GM12878 (cell line): ENCODE results near the gene OTOP3. TPM values are rescaled to one million over a fixed set of nuclear protein-coding genes. Genes with fewer than 3 reads are reported as not detected.

Source experiments
- ATAC-seq: fragments of 200-7000 bp; cut with Tn5 transposase; 3 replicates; pipeline ENCODE4 v1.9.1; 2020; ENCODE audit warnings: mild to moderate bottlenecking, moderate library complexity
- BruUV-seq: library from RNA; stranded (reverse); fragments of 400-500 nt; replicated peaks from 2 replicates; lab custom pipeline; 2021; lab: Mats Ljungman, UMichigan
- CTCF ChIA-PET: fragments of 300-600 bp; sonication (Branson Sonifier 250); formaldehyde crosslinking; extraction: SDS; loops from one replicate; lab custom pipeline; 2021; ENCODE audit warnings: inconsistent platforms; lab: Yijun Ruan, JAX
- POLR2A ChIA-PET: fragments of 350-600 bp; formaldehyde crosslinking; extraction: SDS; loops from one replicate; lab custom pipeline; 2021; ENCODE audit warnings: inconsistent platforms; lab: Charles Lee
- RAD21 ChIA-PET: fragments of 300-600 bp; sonication (Branson Sonifier 250); formaldehyde crosslinking; loops from one replicate; lab custom pipeline; 2023; ENCODE audit warnings: antibody characterized with exemption; ENCODE audit not compliant: unreplicated experiment; lab: Charles Lee
- SMC1A ChIA-PET: fragments of 300-600 bp; sonication (Branson Sonifier 250); formaldehyde crosslinking; loops from one replicate; lab custom pipeline; 2023; ENCODE audit not compliant: unreplicated experiment, uncharacterized antibody; lab: Charles Lee
- DNase-seq: peaks from one replicate; pipeline ENCODE4 v3.0.0-alpha.2; 2011; ENCODE audit warnings: low read depth, low spot score
- FAIRE-seq: peaks from 3 replicates; lab custom pipeline; 2011; peaks lifted over from hg19 to GRCh38; lab: Jason Lieb, UNC
- H2AFZ ChIP-seq: 2 replicates; pipeline ENCODE4 v1.6.0; 2011; ENCODE audit warnings: low read depth, low read length, control low read depth; ENCODE audit not compliant: control insufficient read depth
- H3K27ac ChIP-seq: 2 replicates; pipeline ENCODE4 v1.5.1; 2011; ENCODE audit warnings: control low read depth; ENCODE audit not compliant: control insufficient read depth, insufficient read depth
- H3K27me3 ChIP-seq, 2 experiments: replicated peaks in 1 of 2; 2 replicates each; pipeline versions ENCODE4 v1.6.0 to v1.6.1; 2011; ENCODE audit warnings: low read length in 1 of 2; ENCODE audit not compliant: control insufficient read depth in 2 of 2, insufficient read depth in 2 of 2
- H3K36me3 ChIP-seq, 2 experiments: 2 replicates each; pipeline ENCODE4 v1.5.1; 2011; ENCODE audit warnings: low read length in 1 of 2; ENCODE audit not compliant: control insufficient read depth in 2 of 2, insufficient read depth in 2 of 2
- H3K4me1 ChIP-seq: 2 replicates; pipeline ENCODE4 v1.6.1; 2011; ENCODE audit warnings: mild to moderate bottlenecking, low read length, moderate library complexity, mixed read lengths; ENCODE audit not compliant: control insufficient read depth, insufficient read depth
- H3K4me2 ChIP-seq: 2 replicates; pipeline ENCODE4 v1.6.0; 2011; ENCODE audit warnings: control low read depth; ENCODE audit not compliant: control insufficient read depth, insufficient read depth
- H3K4me3 ChIP-seq: fragments of 200-600 bp; sonication (generic); 2 replicates; pipeline ENCODE4 v1.5.1; 2016
- H3K79me2 ChIP-seq: 2 replicates; pipeline ENCODE4 v1.6.0; 2011; ENCODE audit warnings: low read length; ENCODE audit not compliant: control insufficient read depth, insufficient read depth
- H3K9ac ChIP-seq: 2 replicates; pipeline ENCODE4 v1.8.0; 2011; ENCODE audit warnings: low read length, control low read depth, mixed read lengths; ENCODE audit not compliant: control insufficient read depth, insufficient read depth
- H3K9me3 ChIP-seq: replicated peaks from 3 replicates; pipeline ENCODE4 v1.5.1; 2011; ENCODE audit warnings: mild to moderate bottlenecking, low read length; ENCODE audit not compliant: control insufficient read depth, insufficient read depth
- H4K20me1 ChIP-seq: 2 replicates; pipeline ENCODE4 v1.6.0; 2011; ENCODE audit not compliant: control insufficient read depth, insufficient read depth
- CBX3 ChIP-seq: fragments of 200-600 bp; sonication (generic); IDR thresholded peaks from 2 replicates; pipeline ENCODE4 v1.6.1; 2016; ENCODE audit warnings: low read depth, borderline replicate concordance
- CREM ChIP-seq: IDR thresholded peaks from 2 replicates; pipeline ENCODE4 v1.6.1; 2014; ENCODE audit warnings: antibody characterized with exemption, low read depth
- FOXK2 ChIP-seq: fragments of 450-650 bp; IDR thresholded peaks from 2 replicates; pipeline ENCODE4 v1.6.1; 2017; ENCODE audit warnings: mild to moderate bottlenecking, moderate library complexity
- HCFC1 ChIP-seq: fragments of 150-350 bp; IDR thresholded peaks from 2 replicates; pipeline ENCODE4 v1.6.1; 2014; ENCODE audit warnings: low read length
- HDGF ChIP-seq: fragments of 450-650 bp; IDR thresholded peaks from 2 replicates; pipeline ENCODE4 v1.6.1; 2016; ENCODE audit warnings: antibody characterized with exemption
- KLF5 ChIP-seq: fragments of 450-650 bp; IDR thresholded peaks from 2 replicates; pipeline ENCODE4 v1.6.1; 2014; ENCODE audit warnings: mild to moderate bottlenecking; ENCODE audit not compliant: partially characterized antibody
- RELA ChIP-seq: fragments of 450-650 bp; IDR thresholded peaks from 2 replicates; pipeline ENCODE4 v1.8.0; 2014; ENCODE audit warnings: borderline replicate concordance; ENCODE audit not compliant: partially characterized antibody
- SP1 ChIP-seq: IDR thresholded peaks from one replicate; pipeline ENCODE4 v1.6.1; 2011; ENCODE audit warnings: low read depth, low read length
- SUPT20H ChIP-seq: IDR thresholded peaks from 2 replicates; pipeline ENCODE4 v1.6.1; 2011; ENCODE audit warnings: low read depth, mild to moderate bottlenecking, low read length, moderate library complexity, borderline replicate concordance; ENCODE audit not compliant: control insufficient read depth
- TBL1XR1 ChIP-seq: IDR thresholded peaks from 2 replicates; pipeline ENCODE4 v1.6.1; 2012; ENCODE audit warnings: low read depth, low read length, improper control_type of control experiment
- WRNIP1 ChIP-seq: IDR thresholded peaks from 2 replicates; pipeline ENCODE4 v1.6.1; 2011; ENCODE audit warnings: low read depth, low read length, improper control_type of control experiment, borderline replicate concordance
- ZNF207 ChIP-seq: fragments of 450-650 bp; IDR thresholded peaks from 2 replicates; pipeline ENCODE4 v1.6.1; 2014; ENCODE audit warnings: antibody characterized with exemption, mild to moderate bottlenecking, borderline replicate concordance
- ZNF274 ChIP-seq: IDR thresholded peaks from one replicate; pipeline ENCODE4 v1.8.0; 2011; ENCODE audit not compliant: insufficient read length, insufficient read depth
- ZNF384 ChIP-seq: IDR thresholded peaks from 2 replicates; pipeline ENCODE4 v1.6.1; 2012; ENCODE audit warnings: low read depth, mild to moderate bottlenecking, low read length, improper control_type of control experiment, borderline replicate concordance
- ZSCAN29 ChIP-seq: fragments of 450-650 bp; IDR thresholded peaks from 2 replicates; pipeline ENCODE4 v1.6.1; 2017; ENCODE audit warnings: mild to moderate bottlenecking, moderate library complexity
- WGBS: methylation state at CpG from one replicate; pipeline ENCODE4 v1.1.6; 2016; ENCODE audit warnings: low lambda C conversion rate; ENCODE audit not compliant: insufficient replicate concordance, insufficient coverage; ENCODE audit errors: missing lambda C conversion rate; 5-methylcytosine and 5-hydroxymethylcytosine counted together
- in situ Hi-C: fragments of 300-500 bp; cut with MboI; formaldehyde crosslinking; loops from 9 replicates; pipeline ENCODE4 v1.14.3; 2018; ENCODE audit warnings: mixed read lengths
- intact Hi-C: fragments of 100-400 bp; cut with micrococcal nuclease; formaldehyde crosslinking; loops from one replicate; pipeline ENCODE4 v1.14.2; 2022; ENCODE audit not compliant: unreplicated experiment
- polyA plus RNA-seq, 11 experiments: library from polyadenylated mRNA; depleted of rRNA in 4 of 11; unstranded in 6 of 11; stranded (reverse) in 5 of 11; fragments of >200 nt; fragmentation: Nextera tagmentation in 4 of 11; fragmentation: Illumina TruSeq in 1 of 11; extraction: Ambion mirVana in 4 of 11; extraction: Trizol in 1 of 11; gene quantifications; 1 replicate in 1 of 11; 2 replicates in 10 of 11; pipeline versions ENCODE4 v1.2.1 to v1.2.3, GENCODE V29; 2011 to 2016; ENCODE audit warnings: inconsistent platforms in 2 of 11, missing spikeins in 2 of 11, low read depth in 1 of 11
- total RNA-seq, 4 experiments: library from RNA; depleted of rRNA in 3 of 4; stranded (reverse); fragments of >200 nt in 3 of 4; fragmentation: Illumina TruSeq in 1 of 4; extraction: Trizol in 1 of 4; gene quantifications; 2 replicates each; pipeline versions ENCODE4 v1.2.1 to v1.2.3, GENCODE V29; 2013 to 2021
- TF ChIP-seq, protein P1 (sequence below), 3 experiments: IDR thresholded peaks in 2 of 3; conservative IDR thresholded peaks in 1 of 3; 2 replicates each; pipeline ENCODE4 v1.5.1; 2011; ENCODE audit warnings: low read depth in 3 of 3, low read length in 3 of 3, mild to moderate bottlenecking in 3 of 3, control low read depth in 2 of 3, moderate library complexity in 2 of 3, inconsistent platforms in 1 of 3, mixed read lengths in 1 of 3; ENCODE audit not compliant: control insufficient read depth in 2 of 3, insufficient read depth in 1 of 3; ENCODE audit errors: extremely low read depth in 1 of 3
- TF ChIP-seq, protein P2 (sequence below): IDR thresholded peaks from 2 replicates; pipeline ENCODE4 v1.6.1; 2012; ENCODE audit warnings: low read depth, low read length, improper control_type of control experiment
- TF ChIP-seq, protein P3 (sequence below): IDR thresholded peaks from 2 replicates; pipeline ENCODE4 v1.6.1; 2011; ENCODE audit warnings: borderline replicate concordance, low read depth, mild to moderate bottlenecking, moderate library complexity, mixed read lengths, low read length; ENCODE audit not compliant: insufficient read depth; ENCODE audit errors: extremely low read length
- TF ChIP-seq, protein P4 (sequence below): IDR thresholded peaks from 2 replicates; pipeline ENCODE4 v1.6.1; 2011; ENCODE audit warnings: low read depth, low read length, improper control_type of control experiment, borderline replicate concordance
- TF ChIP-seq, protein P5 (sequence below): IDR thresholded peaks from 2 replicates; pipeline ENCODE4 v1.6.1; 2012; ENCODE audit warnings: low read length, inconsistent platforms

The OTOP3 gene
- total and polyA plus RNA-seq, 10 of the 15 experiments (the other 5 are each of a cell fraction or from before 2014, with no cell fraction given), result 0.03 to 0.06 TPM; not detected in 8

DNA sequence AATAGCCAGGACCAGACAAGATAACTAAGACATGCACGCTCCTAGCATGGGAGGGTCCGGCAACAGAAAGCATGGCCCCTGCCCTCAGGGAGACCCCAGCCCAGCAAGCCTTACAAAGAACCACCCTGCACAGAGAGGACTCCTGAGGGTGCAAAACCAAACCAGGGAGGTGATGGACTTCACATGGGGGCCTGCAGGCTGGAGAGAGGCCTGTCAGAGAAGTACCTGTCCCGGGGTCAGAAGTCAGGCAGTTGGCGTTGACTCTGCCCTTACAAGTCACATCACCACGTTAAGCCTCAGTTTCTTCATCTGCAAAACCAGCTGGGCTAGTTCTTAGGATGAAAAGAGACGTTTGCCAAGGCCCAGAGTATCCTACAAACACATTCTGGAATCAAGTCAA lies 6.9 kb upstream of the OTOP3 start:
- TF ChIP-seq FOXK2, result no peak
- TF ChIP-seq ZSCAN29, result no peak
- no peak for TF ChIP-seq SUPT20H
- TF ChIP-seq HCFC1, result no peak
- TF ChIP-seq, protein P1, sequence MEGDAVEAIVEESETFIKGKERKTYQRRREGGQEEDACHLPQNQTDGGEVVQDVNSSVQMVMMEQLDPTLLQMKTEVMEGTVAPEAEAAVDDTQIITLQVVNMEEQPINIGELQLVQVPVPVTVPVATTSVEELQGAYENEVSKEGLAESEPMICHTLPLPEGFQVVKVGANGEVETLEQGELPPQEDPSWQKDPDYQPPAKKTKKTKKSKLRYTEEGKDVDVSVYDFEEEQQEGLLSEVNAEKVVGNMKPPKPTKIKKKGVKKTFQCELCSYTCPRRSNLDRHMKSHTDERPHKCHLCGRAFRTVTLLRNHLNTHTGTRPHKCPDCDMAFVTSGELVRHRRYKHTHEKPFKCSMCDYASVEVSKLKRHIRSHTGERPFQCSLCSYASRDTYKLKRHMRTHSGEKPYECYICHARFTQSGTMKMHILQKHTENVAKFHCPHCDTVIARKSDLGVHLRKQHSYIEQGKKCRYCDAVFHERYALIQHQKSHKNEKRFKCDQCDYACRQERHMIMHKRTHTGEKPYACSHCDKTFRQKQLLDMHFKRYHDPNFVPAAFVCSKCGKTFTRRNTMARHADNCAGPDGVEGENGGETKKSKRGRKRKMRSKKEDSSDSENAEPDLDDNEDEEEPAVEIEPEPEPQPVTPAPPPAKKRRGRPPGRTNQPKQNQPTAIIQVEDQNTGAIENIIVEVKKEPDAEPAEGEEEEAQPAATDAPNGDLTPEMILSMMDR (IDR thresholded peaks at IDR 0.05 in 2 of 3, conservative IDR thresholded peaks at IDR 0.05 in 1 of 3; ENCODE audit: control insufficient read depth in 2 of 3, extremely low read depth in 1 of 3, insufficient read depth in 1 of 3, low read depth in 3 of 3, low read length in 3 of 3), result no peak
- TF ChIP-seq, protein P2, sequence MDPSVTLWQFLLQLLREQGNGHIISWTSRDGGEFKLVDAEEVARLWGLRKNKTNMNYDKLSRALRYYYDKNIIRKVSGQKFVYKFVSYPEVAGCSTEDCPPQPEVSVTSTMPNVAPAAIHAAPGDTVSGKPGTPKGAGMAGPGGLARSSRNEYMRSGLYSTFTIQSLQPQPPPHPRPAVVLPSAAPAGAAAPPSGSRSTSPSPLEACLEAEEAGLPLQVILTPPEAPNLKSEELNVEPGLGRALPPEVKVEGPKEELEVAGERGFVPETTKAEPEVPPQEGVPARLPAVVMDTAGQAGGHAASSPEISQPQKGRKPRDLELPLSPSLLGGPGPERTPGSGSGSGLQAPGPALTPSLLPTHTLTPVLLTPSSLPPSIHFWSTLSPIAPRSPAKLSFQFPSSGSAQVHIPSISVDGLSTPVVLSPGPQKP, result no peak
- no peak for TF ChIP-seq RELA
- no peak for TF ChIP-seq HDGF
- TF ChIP-seq, protein P3, sequence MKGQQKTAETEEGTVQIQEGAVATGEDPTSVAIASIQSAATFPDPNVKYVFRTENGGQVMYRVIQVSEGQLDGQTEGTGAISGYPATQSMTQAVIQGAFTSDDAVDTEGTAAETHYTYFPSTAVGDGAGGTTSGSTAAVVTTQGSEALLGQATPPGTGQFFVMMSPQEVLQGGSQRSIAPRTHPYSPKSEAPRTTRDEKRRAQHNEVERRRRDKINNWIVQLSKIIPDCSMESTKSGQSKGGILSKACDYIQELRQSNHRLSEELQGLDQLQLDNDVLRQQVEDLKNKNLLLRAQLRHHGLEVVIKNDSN, result no peak
- no peak for TF ChIP-seq ZNF384
- TF ChIP-seq SP1, result no peak
- TF ChIP-seq ZNF274, result no peak
- TF ChIP-seq, protein P4, sequence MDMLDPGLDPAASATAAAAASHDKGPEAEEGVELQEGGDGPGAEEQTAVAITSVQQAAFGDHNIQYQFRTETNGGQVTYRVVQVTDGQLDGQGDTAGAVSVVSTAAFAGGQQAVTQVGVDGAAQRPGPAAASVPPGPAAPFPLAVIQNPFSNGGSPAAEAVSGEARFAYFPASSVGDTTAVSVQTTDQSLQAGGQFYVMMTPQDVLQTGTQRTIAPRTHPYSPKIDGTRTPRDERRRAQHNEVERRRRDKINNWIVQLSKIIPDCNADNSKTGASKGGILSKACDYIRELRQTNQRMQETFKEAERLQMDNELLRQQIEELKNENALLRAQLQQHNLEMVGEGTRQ, result no peak
- no peak for TF ChIP-seq ZNF207
- TF ChIP-seq, protein P5, sequence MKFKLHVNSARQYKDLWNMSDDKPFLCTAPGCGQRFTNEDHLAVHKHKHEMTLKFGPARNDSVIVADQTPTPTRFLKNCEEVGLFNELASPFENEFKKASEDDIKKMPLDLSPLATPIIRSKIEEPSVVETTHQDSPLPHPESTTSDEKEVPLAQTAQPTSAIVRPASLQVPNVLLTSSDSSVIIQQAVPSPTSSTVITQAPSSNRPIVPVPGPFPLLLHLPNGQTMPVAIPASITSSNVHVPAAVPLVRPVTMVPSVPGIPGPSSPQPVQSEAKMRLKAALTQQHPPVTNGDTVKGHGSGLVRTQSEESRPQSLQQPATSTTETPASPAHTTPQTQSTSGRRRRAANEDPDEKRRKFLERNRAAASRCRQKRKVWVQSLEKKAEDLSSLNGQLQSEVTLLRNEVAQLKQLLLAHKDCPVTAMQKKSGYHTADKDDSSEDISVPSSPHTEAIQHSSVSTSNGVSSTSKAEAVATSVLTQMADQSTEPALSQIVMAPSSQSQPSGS, result no peak
- TF ChIP-seq WRNIP1, result no peak
- no peak for TF ChIP-seq CBX3
- no peak for TF ChIP-seq CREM
- no peak for TF ChIP-seq KLF5
- TF ChIP-seq TBL1XR1, result no peak
- H4K20me1 ChIP-seq, result no peaks in the 10 kb centered on the region
- 24% methylated on average over 6 of the region's 6 CpGs for WGBS
- H3K79me2 ChIP-seq, result no peaks in the 10 kb centered on the region
- H3K4me1 ChIP-seq, result no peaks in the 10 kb centered on the region
- H3K36me3 ChIP-seq, result no peaks in the 10 kb centered on the region
- no peak for DNase-seq
- RAD21 ChIA-PET, result interaction anchor here (1.1 to 2.2 kb wide), 2 partner anchors 9 to 32 kb away, joined by 3 to 6 read pairs; no protein-coding TSS in a partner anchor
- no peak overlapping the region for H3K4me2 ChIP-seq
- SMC1A ChIA-PET, result interaction anchor here (6.8 kb wide), 1 partner anchor 31 kb away, joined by 73 read pairs; no protein-coding TSS in a partner anchor
- intact Hi-C loops (no loop called here), in situ Hi-C loops (no loop called here)
- FAIRE-seq, result no peak
- H3K9me3 ChIP-seq, result no peaks in the 10 kb centered on the region
- no peak overlapping the region for H3K4me3 ChIP-seq
- CTCF ChIA-PET, result interaction anchor here (12.6 kb wide), 1 partner anchor 28 kb away, joined by 274 read pairs; no protein-coding TSS in a partner anchor
- H3K27me3 ChIP-seq, result peaks cover 10 to 15% of the 10 kb centered on the region in 2 experiments
- no TSS peak for BruUV-seq
- H2AFZ ChIP-seq, result no peak overlapping the region
- no peak for ATAC-seq
- H3K27ac ChIP-seq, result no peak overlapping the region
- POLR2A ChIA-PET, result no interaction called here
- H3K9ac ChIP-seq, result no peak overlapping the region
